ENCODE measurements around the gene GALNT9.

GALNT9 gene

DNA sequence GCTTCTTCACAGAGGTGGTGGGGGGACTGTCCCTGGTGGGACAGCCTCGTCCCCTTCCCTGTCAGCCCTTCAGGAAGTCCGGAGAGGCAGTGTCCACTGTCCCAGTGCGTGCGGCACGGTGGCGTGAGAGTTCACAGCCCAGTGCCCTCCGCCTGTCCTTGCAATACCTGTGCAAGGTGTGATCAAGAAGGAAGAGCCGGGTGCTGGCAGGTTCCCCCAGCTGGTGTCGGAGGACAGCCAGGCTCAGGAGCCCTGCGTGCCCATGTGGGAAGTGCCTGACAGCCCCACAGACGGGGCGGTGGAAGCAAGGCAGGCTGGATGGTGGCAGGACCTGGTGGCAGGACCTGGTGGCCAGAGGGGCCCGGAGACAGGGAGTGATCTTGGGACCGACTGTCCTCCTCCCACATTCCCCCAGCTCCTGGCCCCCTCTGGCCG lies 168.8 kb downstream of the GALNT9 start:
- DNase-seq (ENCODE audit: extremely low spot score), result no peak
- ChIA-PET CTCF (interaction anchor here (1.0 kb wide), 2 partner anchors 59 to 253 kb away, joined by 3 to 7 read pairs; no protein-coding TSS in a partner anchor), POLR2A (no interaction called here)
- TF ChIP-seq SP1 (IDR thresholded peaks at IDR 0.05) (no peak), TARDBP (IDR thresholded peaks at IDR 0.05) (no peak), HDGF (IDR thresholded peaks at IDR 0.05; ENCODE audit: borderline replicate concordance) (no peak)
- TF ChIP-seq, protein P1, sequence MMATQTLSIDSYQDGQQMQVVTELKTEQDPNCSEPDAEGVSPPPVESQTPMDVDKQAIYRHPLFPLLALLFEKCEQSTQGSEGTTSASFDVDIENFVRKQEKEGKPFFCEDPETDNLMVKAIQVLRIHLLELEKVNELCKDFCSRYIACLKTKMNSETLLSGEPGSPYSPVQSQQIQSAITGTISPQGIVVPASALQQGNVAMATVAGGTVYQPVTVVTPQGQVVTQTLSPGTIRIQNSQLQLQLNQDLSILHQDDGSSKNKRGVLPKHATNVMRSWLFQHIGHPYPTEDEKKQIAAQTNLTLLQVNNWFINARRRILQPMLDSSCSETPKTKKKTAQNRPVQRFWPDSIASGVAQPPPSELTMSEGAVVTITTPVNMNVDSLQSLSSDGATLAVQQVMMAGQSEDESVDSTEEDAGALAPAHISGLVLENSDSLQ (IDR thresholded peaks at IDR 0.05), result no peak

GRCh38 chr12:132160016-132160415 lies 169.4 kb downstream of the GALNT9 start:
- POLR2A ChIA-PET, result no interaction called here
- TF ChIP-seq SUZ12 (IDR thresholded peaks at IDR 0.05), result no peak
- TF ChIP-seq TARDBP (IDR thresholded peaks at IDR 0.05), result no peak
- TF ChIP-seq FOXK2 (IDR thresholded peaks at IDR 0.05), result no peak
- no peak for TF ChIP-seq ARNT (IDR thresholded peaks at IDR 0.05)
- CTCF ChIA-PET, result no interaction called here
- DNase-seq (ENCODE audit: extremely low spot score), result no peak

DNA sequence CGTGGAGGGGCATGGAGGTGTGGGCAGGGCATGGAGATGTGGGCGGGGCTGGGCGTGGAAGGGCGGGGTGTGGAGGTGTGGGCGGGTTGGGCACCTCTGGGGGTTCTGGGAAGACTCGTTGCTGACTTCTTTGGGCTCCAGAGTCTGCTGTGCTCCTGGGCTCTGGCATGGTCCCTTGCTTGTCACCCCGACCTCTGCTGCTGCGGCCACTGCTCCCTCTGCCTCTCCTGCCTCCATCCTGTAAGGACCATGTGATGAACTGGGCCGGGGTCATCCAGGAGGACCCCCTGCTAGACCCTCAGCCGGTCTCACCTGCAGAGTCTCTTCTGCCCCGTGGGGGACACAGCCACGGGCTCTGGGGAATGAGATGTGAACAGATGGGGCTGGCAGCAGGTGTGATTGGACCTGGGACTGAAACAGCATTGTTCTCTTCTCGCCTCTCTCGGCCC lies 169.8 kb downstream of the GALNT9 start:
- TF ChIP-seq FOXM1 (IDR thresholded peaks at IDR 0.05; ENCODE audit: borderline replicate concordance), result no peak
- no peak for TF ChIP-seq LEF1 (IDR thresholded peaks at IDR 0.05; ENCODE audit: borderline replicate concordance)
- no peak for TF ChIP-seq TARDBP (IDR thresholded peaks at IDR 0.05)
- ChIA-PET CTCF (no interaction called here), POLR2A (no interaction called here)
- no peak for DNase-seq (ENCODE audit: extremely low spot score)

- no peak for TF ChIP-seq TARDBP (IDR thresholded peaks at IDR 0.05)
- no peak for TF ChIP-seq ZNF384 (IDR thresholded peaks at IDR 0.05)
- no peak for TF ChIP-seq CTBP1 (IDR thresholded peaks at IDR 0.05; ENCODE audit: borderline replicate concordance)
- TF ChIP-seq SP1 (IDR thresholded peaks at IDR 0.05), result no peak
- no peak for TF ChIP-seq ELF4 (IDR thresholded peaks at IDR 0.05)
- DNase-seq (ENCODE audit: extremely low spot score), result no peak
- POLR2A ChIA-PET, result no interaction called here
- CTCF ChIA-PET, result no interaction called here
Observed at GRCh38 chr12:132158677-132159554, 170.5 kb downstream of the GALNT9 start.

- DNase-seq (ENCODE audit: extremely low spot score), result no peak
- TF ChIP-seq FOXK2 (IDR thresholded peaks at IDR 0.05) (no peak), SUZ12 (IDR thresholded peaks at IDR 0.05) (no peak), BHLHE40 (IDR thresholded peaks at IDR 0.05; ENCODE audit: borderline replicate concordance) (no peak), ELF4 (IDR thresholded peaks at IDR 0.05) (no peak), ZNF384 (IDR thresholded peaks at IDR 0.05) (no peak)
- TF ChIP-seq, protein P1 (IDR thresholded peaks at IDR 0.05), result no peak
- ChIA-PET POLR2A (no interaction called here), CTCF (no interaction called here)
Observed at GRCh38 chr12:132157733-132158409, 171.5 kb downstream of the GALNT9 start.

- no peak for DNase-seq (ENCODE audit: extremely low spot score)
- TF ChIP-seq ELF4 (IDR thresholded peaks at IDR 0.05) (no peak), ZNF384 (IDR thresholded peaks at IDR 0.05) (no peak), LEF1 (IDR thresholded peaks at IDR 0.05; ENCODE audit: borderline replicate concordance) (no peak), FOXM1 (IDR thresholded peaks at IDR 0.05; ENCODE audit: borderline replicate concordance) (no peak), SUZ12 (IDR thresholded peaks at IDR 0.05) (no peak), FOXK2 (IDR thresholded peaks at IDR 0.05) (no peak), HDGF (IDR thresholded peaks at IDR 0.05; ENCODE audit: borderline replicate concordance) (no peak), SP1 (IDR thresholded peaks at IDR 0.05) (no peak), ARNT (IDR thresholded peaks at IDR 0.05) (no peak), CTBP1 (IDR thresholded peaks at IDR 0.05; ENCODE audit: borderline replicate concordance) (no peak), FOXA1 (IDR thresholded peaks at IDR 0.05) (no peak), L3MBTL2 (conservative IDR thresholded peaks at IDR 0.05) (no peak), TARDBP (IDR thresholded peaks at IDR 0.05) (no peak), BHLHE40 (IDR thresholded peaks at IDR 0.05; ENCODE audit: borderline replicate concordance) (no peak), NFRKB (IDR thresholded peaks at IDR 0.05) (no peak)
- TF ChIP-seq, protein P1 (IDR thresholded peaks at IDR 0.05), result no peak
- ChIA-PET CTCF (no interaction called here), POLR2A (no interaction called here)
Observed at GRCh38 chr12:132156573-132157325, 172.6 kb downstream of the GALNT9 start.

Measured in HEK293T (cell line).